ENCODE data around the gene SPTBN5.

DNA sequence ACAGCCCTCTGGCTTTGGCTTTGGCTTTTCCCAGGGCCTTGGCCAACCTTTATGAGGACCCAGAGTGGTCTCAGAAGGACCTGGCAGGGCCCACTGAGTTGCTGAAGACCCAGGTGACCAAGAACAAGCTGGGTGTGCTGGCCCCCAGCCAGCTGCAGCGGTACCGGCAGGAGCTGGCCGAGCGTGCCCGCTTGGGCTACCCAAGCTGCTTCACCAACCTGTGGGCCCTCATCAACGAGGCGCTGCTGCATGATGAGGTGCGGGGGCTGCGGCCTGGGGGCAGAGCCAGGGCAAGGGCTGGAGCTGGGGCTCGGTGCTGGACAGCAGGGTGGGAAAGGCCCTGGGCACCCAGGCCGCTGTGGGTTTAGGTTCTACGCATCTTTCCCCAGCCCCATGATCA lies 49.0 kb downstream of the SPTBN5 start:
- TF ChIP-seq GABPA (IDR thresholded peaks at IDR 0.05; ENCODE audit: low read depth): no peak
- TF ChIP-seq POLR2A (IDR thresholded peaks at IDR 0.05; ENCODE audit: low read depth, low read length): no peak
- TF ChIP-seq POLR2AphosphoS5 (IDR thresholded peaks at IDR 0.05; ENCODE audit: low read length): no peak
- TF ChIP-seq CHD2 (IDR thresholded peaks at IDR 0.05; ENCODE audit: borderline replicate concordance, low read depth, low read length): no peak
- no peak for TF ChIP-seq SRF (IDR thresholded peaks at IDR 0.05; ENCODE audit: low read depth in 2 of 2, low read length in 2 of 2)
- TF ChIP-seq REST (IDR thresholded peaks at IDR 0.05; ENCODE audit: low read depth, low read length): no peak
- TF ChIP-seq BHLHE40 (IDR thresholded peaks at IDR 0.05; ENCODE audit: borderline replicate concordance in 1 of 2, low read depth in 2 of 2, low read length in 1 of 2): no peak
- TF ChIP-seq SUPT20H (IDR thresholded peaks at IDR 0.05; ENCODE audit: borderline replicate concordance, control insufficient read depth, low read depth, low read length): no peak

Measured in GM12878 (cell line).